Stimulated activated CD8-positive, alpha-beta memory T cell treated with anti-CD3 and anti-CD28 coated beads, Interleukin-15, amount 100 ng/mL, for 1 hour (primary cell): ENCODE results near the gene OR3A2.
"Not testable (repeated sequence)": the region's sequence is repeated elsewhere in the genome, so short reads cannot be mapped to it uniquely, and the experiment has no call there.

Source experiments
- DNase-seq: peaks from one replicate; pipeline ENCODE4 v3.0.0-alpha.2; 2020; ENCODE audit warnings: low read depth

Gene OR3A2

DNA sequence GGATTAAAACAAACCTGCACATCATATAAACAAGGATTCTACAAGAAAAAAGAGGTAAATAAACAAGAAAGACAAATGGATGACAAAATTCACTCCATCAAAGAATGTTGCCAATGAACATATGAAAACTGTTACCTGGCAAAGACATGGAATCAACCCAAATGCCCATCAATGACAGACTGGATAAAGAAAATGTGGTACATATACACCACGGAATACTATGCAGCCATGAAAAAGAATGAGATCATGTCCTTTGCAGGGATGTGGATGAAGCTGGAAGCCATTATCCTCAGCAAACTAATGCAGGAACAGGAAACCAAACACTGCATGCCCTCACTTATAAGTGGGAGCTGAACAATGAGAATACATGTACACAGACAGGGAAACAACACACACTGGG is 92.6 kb downstream of the OR3A2 start:
- not testable (repeated sequence) for DNase-seq

DNA sequence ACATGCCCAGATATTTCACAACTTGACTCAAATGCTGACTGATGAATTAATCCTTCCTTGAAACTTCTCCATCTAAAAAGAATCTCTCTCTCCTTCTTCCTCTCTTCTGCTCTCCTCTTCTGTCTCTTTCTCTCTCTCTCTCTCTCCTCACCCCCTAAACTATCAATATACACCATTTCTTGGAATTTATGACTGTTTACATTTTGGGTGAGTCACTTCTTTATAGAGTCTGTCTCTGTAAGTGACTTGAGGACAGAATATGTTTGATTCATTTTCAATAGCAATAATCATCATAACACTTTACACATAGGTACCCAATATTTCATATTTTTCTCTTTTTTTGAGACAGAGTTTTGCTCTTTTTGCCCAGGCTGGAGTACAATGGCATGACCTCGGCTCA is 103.2 kb downstream of the OR3A2 start:
- DNase-seq, result no peak

- no peak for DNase-seq
Observed at GRCh38 chr17:3276126-3276525, 110.0 kb downstream of the OR3A2 start.

- DNase-seq, result no peak
Observed at GRCh38 chr17:3271072-3271848, 114.8 kb downstream of the OR3A2 start.

DNA sequence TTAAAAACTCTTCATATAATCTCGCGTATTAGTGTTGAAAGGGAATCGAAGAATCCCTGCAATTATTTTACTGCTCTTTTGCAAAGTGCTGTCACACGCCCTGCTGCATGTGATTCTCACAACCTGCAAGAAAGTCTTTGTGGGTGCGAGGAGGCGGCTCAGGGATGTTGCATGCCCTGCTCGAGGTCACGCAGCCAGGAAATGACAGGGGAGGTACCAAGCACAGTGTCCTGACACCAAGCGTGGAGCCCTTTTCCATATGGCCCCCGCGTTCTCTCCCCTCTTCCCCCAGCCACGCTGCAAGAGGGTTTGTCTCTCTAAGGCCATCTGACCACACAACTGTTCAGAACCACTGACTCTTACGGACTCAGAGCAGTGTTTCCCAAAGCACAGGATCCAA is 125.5 kb downstream of the OR3A2 start:
- no peak for DNase-seq

DNA sequence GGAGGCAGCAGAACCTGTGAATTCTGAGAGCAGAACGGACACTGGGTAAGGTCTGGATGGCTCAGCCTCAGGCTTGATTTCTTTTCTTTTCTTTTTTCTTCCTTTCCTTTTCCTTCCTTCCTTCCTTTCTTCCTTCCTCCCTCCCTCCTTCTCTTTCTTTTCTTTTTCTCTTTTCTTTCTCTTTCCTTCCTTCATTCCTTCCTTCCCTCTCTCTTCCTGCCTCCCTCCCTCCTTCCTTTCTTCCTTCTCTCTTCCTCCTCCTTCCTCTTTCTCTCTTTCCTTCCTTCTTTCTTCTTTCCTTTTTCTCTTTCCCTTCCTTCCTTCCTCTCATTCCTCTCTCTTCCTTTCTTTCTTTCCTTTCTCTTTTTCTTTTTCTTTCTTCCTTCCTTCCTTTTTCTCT is 125.9 kb downstream of the OR3A2 start:
- DNase-seq, result no peak

DNA sequence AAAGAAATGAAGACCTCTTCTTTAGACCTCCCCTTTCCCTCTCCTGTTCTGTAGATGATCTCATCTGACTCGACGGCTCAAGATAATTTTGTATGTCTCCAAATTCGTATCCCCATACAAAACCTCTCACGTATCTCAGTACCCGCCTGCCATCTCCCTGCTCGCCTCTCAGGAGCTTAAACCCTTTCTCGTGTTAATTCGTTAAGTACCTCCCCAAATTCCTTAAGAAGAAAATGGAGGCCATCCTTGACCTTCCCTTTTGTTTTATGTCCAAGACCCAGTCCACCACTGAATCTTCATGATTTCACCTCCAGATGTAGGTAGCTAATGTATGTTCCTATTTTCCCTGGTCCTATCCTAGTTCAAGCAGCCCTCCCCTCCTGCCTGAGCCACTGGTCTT is 129.5 kb downstream of the OR3A2 start:
- no peak for DNase-seq

DNA sequence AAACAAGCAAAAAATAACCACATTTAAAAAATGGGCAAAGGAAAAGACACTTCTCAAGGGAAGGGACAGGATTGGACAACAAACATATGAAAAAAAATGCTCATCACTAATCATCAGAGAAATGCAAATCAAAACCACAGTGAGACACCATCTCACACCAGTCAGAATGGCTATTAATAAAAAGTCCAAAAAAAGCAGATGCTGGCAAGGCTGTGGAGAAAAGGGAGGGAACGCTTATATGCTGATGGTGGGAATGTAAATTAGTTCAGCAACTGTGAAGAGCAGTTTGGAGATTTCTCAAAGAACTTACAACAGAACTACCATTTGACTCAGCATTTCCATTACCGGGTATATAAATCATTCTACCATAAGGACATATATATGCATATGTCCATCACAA is 137.1 kb downstream of the OR3A2 start:
- DNase-seq, result not testable (repeated sequence)

GRCh38 chr17:3244841-3245240 is 141.3 kb downstream of the OR3A2 start:
- not testable (repeated sequence) for DNase-seq

DNA sequence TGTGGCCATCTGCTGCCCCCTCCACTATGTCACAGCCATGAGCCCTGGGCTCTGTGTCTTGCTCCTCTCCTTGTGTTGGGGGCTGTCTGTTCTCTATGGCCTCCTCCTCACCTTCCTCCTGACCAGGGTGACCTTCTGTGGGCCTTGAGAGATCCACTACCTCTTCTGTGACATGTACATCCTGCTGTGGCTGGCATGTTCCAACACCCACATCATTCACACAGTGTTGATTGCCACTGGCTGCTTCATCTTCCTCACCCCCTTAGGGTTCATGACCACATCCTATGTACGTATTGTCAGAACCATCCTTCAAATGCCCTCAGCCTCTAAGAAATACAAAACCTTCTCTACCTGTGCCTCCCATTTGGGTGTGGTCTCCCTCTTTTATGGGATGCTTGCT is 145.1 kb downstream of the OR3A2 start:
- not testable (repeated sequence) for DNase-seq

DNA sequence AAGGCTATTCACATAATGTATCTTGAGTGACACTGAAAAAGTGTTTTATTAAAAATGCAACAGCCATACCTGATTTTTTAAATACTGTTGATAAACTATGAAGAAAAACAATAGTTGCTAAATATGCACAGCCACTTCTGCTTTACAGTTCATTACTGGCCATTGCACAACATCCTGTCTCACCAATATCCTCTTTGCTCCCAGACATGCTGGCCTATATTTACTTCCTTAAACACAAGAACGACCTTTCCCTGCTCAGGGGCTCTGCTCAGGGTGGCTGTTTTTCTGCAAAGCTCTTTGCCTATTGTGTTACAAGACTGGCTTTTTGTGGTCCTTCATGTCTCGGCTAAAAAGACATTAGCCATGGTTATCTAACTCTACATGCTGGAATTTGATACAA is 147.4 kb downstream of the OR3A2 start:
- not testable (repeated sequence) for DNase-seq

DNA sequence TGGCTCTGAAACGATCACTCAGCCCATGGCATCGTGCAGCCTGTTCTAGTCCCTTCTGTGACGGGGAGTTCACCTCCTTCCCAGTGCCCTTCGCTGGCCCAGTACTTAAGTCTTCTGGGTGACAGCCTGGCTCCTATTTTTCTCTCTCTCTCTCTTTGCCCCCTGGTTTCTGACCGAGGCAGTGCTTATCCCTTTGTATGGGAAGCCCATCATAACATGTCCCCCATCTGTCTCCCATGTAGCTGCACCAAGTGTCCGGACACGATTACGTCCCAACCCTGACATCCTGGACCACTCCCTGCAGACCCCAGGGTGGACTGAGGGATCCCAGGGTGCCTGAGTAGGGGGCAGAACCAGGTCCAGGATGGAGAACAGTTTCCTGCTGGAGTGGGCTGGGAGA is 153.8 kb downstream of the OR3A2 start:
- not testable (repeated sequence) for DNase-seq
